IPS DF 6.9 (cell line): ENCODE results near the gene PTGER1.

ENCODE experiments used
- DNase-seq: peaks from one replicate; pipeline ENCODE4 v3.0.0-alpha.2; 2013; ENCODE audit warnings: low read depth, low spot score
- H3K27ac ChIP-seq: one replicate; pipeline ENCODE4 v1.5.1; 2013; ENCODE audit warnings: low read length, control low read depth
- H3K27me3 ChIP-seq: 2 replicates; pipeline ENCODE4 v1.6.1; 2013; ENCODE audit warnings: mild to moderate bottlenecking, low read length; ENCODE audit not compliant: control insufficient read depth, insufficient read depth
- H3K36me3 ChIP-seq: 2 replicates; pipeline ENCODE4 v1.6.1; 2013; ENCODE audit warnings: low read length; ENCODE audit not compliant: control insufficient read depth, insufficient read depth
- H3K4me1 ChIP-seq: 2 replicates; pipeline ENCODE4 v1.6.1; 2013; ENCODE audit warnings: low read length; ENCODE audit not compliant: control insufficient read depth, insufficient read depth
- H3K4me3 ChIP-seq: 2 replicates; pipeline ENCODE4 v1.5.1; 2013; ENCODE audit warnings: mild to moderate bottlenecking, low read length
- H3K9me3 ChIP-seq: 2 replicates; pipeline ENCODE4 v1.6.1; 2013; ENCODE audit warnings: low read length, inconsistent platforms; ENCODE audit not compliant: control insufficient read depth, insufficient read depth
- WGBS: extraction: QIAGEN DNeasy Blood & Tissue Kit; methylation state at CpG from one replicate; pipeline ENCODE4 v1.1.7; 2013; ENCODE audit warnings: mixed read lengths, missing lambda C conversion rate; ENCODE audit not compliant: insufficient read length, insufficient coverage; 5-methylcytosine and 5-hydroxymethylcytosine counted together

PTGER1 gene

GRCh38 chr19:14497228-14497921, 22.2 kb upstream of the PTGER1 start:
- H3K36me3 ChIP-seq, result no peaks in the 10 kb centered on the region
- H3K27ac ChIP-seq, result no peak overlapping the region
- no peaks in the 10 kb centered on the region for H3K27me3 ChIP-seq
- peaks cover 2% of the 10 kb centered on the region; the same call in 1 of the 2 replicates for H3K4me1 ChIP-seq
- no peak for DNase-seq
- no peak overlapping the region for H3K4me3 ChIP-seq
- H3K9me3 ChIP-seq, result no peaks in the 10 kb centered on the region
- WGBS, result no CpG with 5 or more reads among the region's 6 CpGs

- H3K4me1 ChIP-seq, result peaks cover 2% of the 10 kb centered on the region; the same call in 1 of the 2 replicates
- H3K4me3 ChIP-seq, result no peak overlapping the region
- no peaks in the 10 kb centered on the region for H3K9me3 ChIP-seq
- DNase-seq, result no peak
- H3K27me3 ChIP-seq, result no peaks in the 10 kb centered on the region
- WGBS, result no CpG with 5 or more reads among the region's 7 CpGs
- no peak overlapping the region for H3K27ac ChIP-seq
- no peaks in the 10 kb centered on the region for H3K36me3 ChIP-seq
Observed at GRCh38 chr19:14496834-14497227, 21.7 kb upstream of the PTGER1 start.

DNA sequence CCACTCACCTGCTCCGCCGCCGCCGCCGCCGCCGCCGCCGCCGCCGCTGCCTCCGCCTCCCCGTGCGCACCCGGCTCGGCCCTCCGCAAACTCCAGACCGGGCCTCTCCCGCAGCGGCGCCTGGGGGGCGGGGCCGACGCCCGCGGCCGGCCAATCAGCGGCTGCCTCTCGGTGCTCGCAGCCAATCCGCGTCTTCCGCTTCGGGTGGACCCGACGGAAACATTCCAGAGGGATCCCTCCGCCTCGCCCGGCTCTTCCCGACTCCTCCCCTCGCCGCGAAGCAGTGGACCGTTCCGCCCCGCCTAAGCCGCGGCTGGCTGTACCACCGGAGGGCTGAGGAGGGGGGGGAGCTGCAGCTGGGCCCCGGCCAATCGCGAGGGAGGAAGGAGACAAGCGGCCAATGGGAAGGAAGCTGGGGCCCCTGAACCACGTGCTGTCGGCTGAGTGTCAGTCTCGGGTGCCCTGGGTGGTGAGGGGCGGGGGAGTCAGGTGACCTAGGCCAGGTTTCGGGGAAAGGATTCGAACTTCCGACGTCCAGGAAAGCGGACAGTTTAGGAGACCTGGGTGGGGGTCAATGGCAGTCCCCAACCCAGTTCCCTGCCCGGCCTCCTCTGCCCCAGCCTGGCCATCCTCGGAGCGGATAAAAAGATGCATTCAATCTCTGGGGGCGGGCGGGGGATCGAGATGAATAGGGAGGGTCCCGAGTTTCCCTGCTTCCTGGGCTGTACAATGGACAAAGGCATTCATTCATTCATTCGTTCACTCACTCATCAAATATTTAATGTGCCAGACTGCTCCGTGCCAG, 21.1 kb upstream of the PTGER1 start, which contains the start of gene GIPC1:
Gene GIPC1, minus strand, starts transcription at position 99 of the 805 bp plus-strand sequence. CDS start 13,151 bp downstream, outside the sequence.
- whole genome bisulfite sequencing, result no CpG with 5 or more reads among the region's 71 CpGs
- H3K27me3 ChIP-seq, result no peaks in the 10 kb centered on the region
- no peak within 1 kb of the TSS for H3K27ac ChIP-seq
- no peaks in the 10 kb centered on the region for H3K9me3 ChIP-seq
- DNase-seq, result peak; percentile 99
- no peaks in the 10 kb centered on the region for H3K36me3 ChIP-seq
- peaks cover 2% of the 10 kb centered on the region; the same call in 1 of the 2 replicates for H3K4me1 ChIP-seq
- H3K4me3 ChIP-seq, result peak within 1 kb of the TSS; percentile 81

DNA sequence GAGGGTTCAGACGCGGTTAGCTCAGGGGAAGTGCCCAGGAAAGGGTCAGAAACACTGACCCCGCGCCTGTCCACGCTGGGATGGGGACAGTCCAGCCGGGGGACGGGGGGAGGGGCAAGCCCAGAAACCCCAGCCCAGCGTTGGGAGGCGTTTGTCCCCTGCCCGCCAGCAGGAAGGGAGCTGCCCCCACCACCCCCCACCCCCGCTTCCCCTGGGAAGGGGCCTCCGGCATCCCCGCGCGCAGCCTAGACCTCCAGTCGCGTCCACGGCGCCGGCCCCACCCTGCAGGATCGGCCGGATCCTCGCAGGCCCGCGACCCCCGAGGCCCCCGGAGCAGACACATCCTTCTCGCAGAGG, 20.5 kb upstream of the PTGER1 start:
- DNase-seq, result no peak
- H3K27ac ChIP-seq, result no peak overlapping the region
- WGBS, result no CpG with 5 or more reads among the region's 28 CpGs

DNA sequence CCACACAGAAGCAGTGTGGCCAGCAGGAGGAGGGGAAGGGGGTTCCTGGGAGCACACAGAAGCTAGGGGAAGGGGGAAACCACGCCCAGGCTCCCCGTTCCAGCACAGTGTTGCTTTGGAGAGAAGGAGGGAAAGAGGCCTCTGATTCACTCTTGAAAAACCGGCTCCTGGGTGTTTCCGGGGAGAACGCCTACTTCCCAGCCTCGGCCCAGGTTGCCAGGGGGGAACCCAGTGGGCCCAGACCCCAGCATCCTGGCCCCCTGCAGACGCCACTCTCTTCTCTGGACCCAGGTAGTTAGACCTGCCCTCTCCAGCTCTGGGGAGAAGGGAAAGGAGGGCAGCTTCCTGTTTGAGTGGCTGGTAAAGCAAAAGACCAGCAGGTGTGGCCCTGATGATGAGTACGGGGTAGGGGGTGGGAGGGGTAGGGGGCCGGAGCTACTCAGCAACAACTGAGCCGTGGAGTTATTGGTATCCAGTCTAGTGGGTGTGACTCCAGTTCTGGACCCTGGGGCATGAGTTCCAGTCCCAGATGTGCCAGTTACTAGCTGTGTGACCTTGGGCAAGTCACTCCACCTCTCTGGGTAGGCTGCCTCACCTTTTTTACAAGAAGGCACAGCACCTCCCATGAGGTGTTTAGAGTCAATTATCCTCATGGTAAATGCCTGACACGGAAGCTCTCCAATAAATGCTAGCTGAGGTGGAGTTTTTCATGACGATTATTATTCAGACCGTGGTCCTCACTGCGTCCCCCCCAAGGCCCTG, 19.9 kb upstream of the PTGER1 start:
- peaks cover 2% of the 10 kb centered on the region; the same call in 1 of the 2 replicates for H3K4me1 ChIP-seq
- H3K27ac ChIP-seq, result no peak overlapping the region
- no peak for DNase-seq
- no CpG with 5 or more reads among the region's 14 CpGs for WGBS
- peak overlapping the region; percentile 81 for H3K4me3 ChIP-seq
- no peaks in the 10 kb centered on the region for H3K36me3 ChIP-seq
- no peaks in the 10 kb centered on the region for H3K27me3 ChIP-seq
- H3K9me3 ChIP-seq, result no peaks in the 10 kb centered on the region

More for the DNA sequence above, 20.5 kb upstream of the PTGER1 start:
- no peaks in the 10 kb centered on the region for H3K27me3 ChIP-seq
- no peaks in the 10 kb centered on the region for H3K9me3 ChIP-seq
- H3K36me3 ChIP-seq, result no peaks in the 10 kb centered on the region
- H3K4me3 ChIP-seq, result peak overlapping the region; percentile 81
- peaks cover 2% of the 10 kb centered on the region; the same call in 1 of the 2 replicates for H3K4me1 ChIP-seq

GRCh38 chr19:14494411-14494810, 19.3 kb upstream of the PTGER1 start:
- no peak overlapping the region for H3K27ac ChIP-seq
- no CpG with 5 or more reads among the region's 4 CpGs for WGBS
- no peaks in the 10 kb centered on the region for H3K27me3 ChIP-seq
- no peaks in the 10 kb centered on the region for H3K9me3 ChIP-seq
- DNase-seq, result no peak
- no peaks in the 10 kb centered on the region for H3K36me3 ChIP-seq
- H3K4me1 ChIP-seq, result peaks cover 2% of the 10 kb centered on the region; the same call in 1 of the 2 replicates
- H3K4me3 ChIP-seq, result no peak overlapping the region

DNA sequence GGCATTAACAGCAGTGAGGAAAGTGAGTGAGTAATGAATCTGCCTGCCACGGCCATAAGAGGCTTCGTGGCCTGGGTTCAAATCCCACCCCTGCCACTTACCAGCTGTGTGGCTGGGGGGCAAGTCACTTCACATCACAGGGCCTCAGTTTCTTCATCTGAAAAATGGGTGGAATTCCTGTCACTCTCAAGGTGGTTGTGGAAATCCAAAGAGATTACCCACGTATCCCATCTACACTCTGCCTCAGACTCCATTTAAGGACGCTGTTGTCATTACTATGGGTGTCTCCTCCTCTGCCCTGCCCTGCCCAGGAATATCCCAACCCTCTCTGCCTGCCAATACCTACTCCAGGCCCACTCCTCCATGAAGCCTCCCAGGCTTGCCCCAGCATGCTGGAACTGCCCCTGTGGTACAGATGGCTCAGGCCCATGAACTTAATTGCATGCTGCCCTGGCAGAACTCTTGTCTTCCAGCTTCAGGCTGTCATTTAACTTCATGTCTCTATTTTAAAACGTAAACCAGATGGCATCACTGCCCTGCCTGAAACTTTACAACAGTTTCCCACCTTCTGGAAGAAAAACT, 17.7 kb upstream of the PTGER1 start:
- no peak overlapping the region for H3K4me3 ChIP-seq
- no peak for DNase-seq
- no peaks in the 10 kb centered on the region for H3K27me3 ChIP-seq
- WGBS, result no CpG with 5 or more reads among the region's 5 CpGs
- no peaks in the 10 kb centered on the region for H3K9me3 ChIP-seq
- H3K4me1 ChIP-seq, result peaks cover 2% of the 10 kb centered on the region; the same call in 1 of the 2 replicates
- no peaks in the 10 kb centered on the region; the same call in 1 of the 2 replicates for H3K36me3 ChIP-seq
- H3K27ac ChIP-seq, result no peak overlapping the region

DNA sequence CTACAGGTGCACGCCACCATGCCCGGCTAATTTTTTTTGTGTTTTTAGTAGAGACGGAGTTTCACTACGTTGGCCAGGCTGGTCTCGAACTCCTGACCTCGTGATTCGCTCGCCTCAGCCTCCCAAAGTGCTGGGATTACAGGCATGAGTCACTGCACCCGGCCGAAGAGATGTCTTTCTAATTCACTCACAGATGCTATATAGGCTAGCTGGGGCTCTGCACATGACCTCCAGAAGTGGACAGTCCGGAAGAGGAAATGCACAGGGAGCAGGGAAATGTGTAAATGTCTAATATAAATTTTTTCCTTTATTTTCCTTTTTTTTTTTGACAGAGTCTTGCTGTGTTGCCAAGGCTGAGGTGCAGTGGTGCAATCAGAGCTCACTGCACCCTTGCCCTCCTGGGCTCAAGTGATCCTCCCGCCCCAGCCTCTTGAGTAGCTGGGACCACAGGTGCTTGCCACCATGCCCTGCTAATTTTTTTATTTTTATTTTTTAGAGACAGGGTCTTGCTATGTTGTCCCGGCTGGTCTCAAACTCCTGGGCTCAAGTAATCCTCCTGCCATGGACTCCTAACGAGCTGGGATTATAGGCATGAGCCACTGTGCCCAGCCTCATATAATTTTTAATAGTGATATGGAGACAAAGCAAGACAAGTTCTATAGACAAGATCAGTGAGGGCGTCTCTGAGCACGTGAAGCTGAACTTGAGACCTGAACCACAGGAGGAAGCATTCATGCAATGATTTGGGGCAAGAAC, 12.4 kb upstream of the PTGER1 start:
- Histone ChIP-seq H3K27ac (no peak overlapping the region), H3K4me3 (no peak overlapping the region), H3K4me1 (no peaks in the 10 kb centered on the region; the same call in 1 of the 2 replicates), H3K27me3 (no peaks in the 10 kb centered on the region), H3K9me3 (no peaks in the 10 kb centered on the region), H3K36me3 (no peaks in the 10 kb centered on the region; the same call in 1 of the 2 replicates)
- no CpG with 5 or more reads among the region's 16 CpGs for WGBS
- no peak for DNase-seq

GRCh38 chr19:14482172-14482941, 7.2 kb upstream of the PTGER1 start:
- Histone ChIP-seq H3K9me3 (no peaks in the 10 kb centered on the region), H3K4me3 (no peak overlapping the region), H3K27me3 (no peaks in the 10 kb centered on the region), H3K27ac (no peak overlapping the region), H3K4me1 (peaks cover 2% of the 10 kb centered on the region; the same call in 1 of the 2 replicates), H3K36me3 (peaks cover 9% of the 10 kb centered on the region; the same call in 1 of the 2 replicates)
- no CpG with 5 or more reads among the region's 18 CpGs for WGBS
- DNase-seq, result no peak
